NT2/D1 (cell line): Measurements from ENCODE around the gene SLC35F3.

ENCODE experiments used
- YY1 ChIP-seq: IDR thresholded peaks from 2 replicates; pipeline ENCODE4 v1.6.1; 2011; ENCODE audit not compliant: insufficient read length, insufficient read depth
- ZNF274 ChIP-seq: IDR thresholded peaks from 2 replicates; pipeline ENCODE4 v1.6.1; 2011; ENCODE audit warnings: mild to moderate bottlenecking, low read depth, low read length

DNA sequence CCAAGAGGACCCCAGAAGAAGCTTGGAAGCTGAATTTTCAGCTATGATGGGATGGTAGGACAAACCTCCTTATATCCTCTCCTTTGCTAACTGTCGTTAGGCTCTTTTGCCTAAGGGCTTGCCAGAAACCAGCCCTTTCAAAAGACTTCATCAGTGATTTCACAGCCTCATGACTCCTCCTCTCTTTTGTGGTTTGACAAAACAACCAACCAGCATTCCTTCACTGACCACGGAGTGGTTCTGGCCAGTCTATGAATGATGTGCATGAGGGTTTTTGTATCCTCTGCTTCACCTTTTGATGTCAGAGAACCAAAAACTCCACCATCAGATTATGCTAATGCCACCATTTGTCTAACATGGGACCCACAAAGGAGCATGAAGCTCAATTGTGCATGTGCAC is 351.9 kb downstream of the SLC35F3 start:
- TF ChIP-seq YY1 = no peak
- TF ChIP-seq ZNF274 = no peak
